HepG2 (cell line): ENCODE data around the gene NEAT1. TPM values are rescaled to one million over a fixed set of nuclear protein-coding genes. Genes with fewer than 3 reads are reported as not detected.
A peak's percentile ranks its signal among the peaks of the same experiment; 100 is the strongest.

Source experiments
- ESRRA ChIP-seq: sonication (generic); formaldehyde crosslinking; IDR thresholded peaks from 2 replicates; pipeline ENCODE4 v1.5.1; 2020; ENCODE audit warnings: mild to moderate bottlenecking, low read depth, missing genetic modification reagents
- NR3C1 ChIP-seq: sonication (generic); formaldehyde crosslinking; IDR thresholded peaks from 2 replicates; pipeline ENCODE4 v1.4.0; 2020; ENCODE audit warnings: missing genetic modification reagents
- TCF12 ChIP-seq, 2 experiments: fragments of 450-650 bp in 1 of 2; sonication (generic) in 1 of 2; formaldehyde crosslinking in 1 of 2; IDR thresholded peaks; 2 replicates each; pipeline versions ENCODE4 v1.6.1 to v1.8.0; 2017 to 2022; ENCODE audit warnings: antibody characterized with exemption in 1 of 2, mild to moderate bottlenecking in 1 of 2, missing genetic modification reagents in 1 of 2, moderate library complexity in 1 of 2
- TEAD2 ChIP-seq: sonication (generic); formaldehyde crosslinking; IDR thresholded peaks from 2 replicates; pipeline ENCODE4 v1.9.0; 2021; ENCODE audit warnings: missing genetic modification reagents
- ZNF431 ChIP-seq: sonication (generic); formaldehyde crosslinking; IDR thresholded peaks from 2 replicates; pipeline ENCODE4 v1.9.0; 2022; ENCODE audit warnings: missing genetic modification reagents, low read depth, mild to moderate bottlenecking, borderline replicate concordance
- polyA plus RNA-seq, 8 experiments: library from polyadenylated mRNA; depleted of rRNA in 3 of 8; stranded (reverse) in 7 of 8; unstranded in 1 of 8; fragments of >200 nt; fragmentation: Illumina TruSeq in 4 of 8; extraction: Trizol in 4 of 8; gene quantifications; 2 replicates each; pipeline versions ENCODE4 v1.2.1 to v1.2.3, GENCODE V29; 2011 to 2016; ENCODE audit warnings: low read depth in 4 of 8, missing spikeins in 1 of 8, mixed read lengths in 1 of 8; ENCODE audit not compliant: insufficient read depth in 1 of 8
- total RNA-seq, 5 experiments: library from RNA; depleted of rRNA; stranded (reverse); fragments of >200 nt; fragmentation: Illumina TruSeq; extraction: Trizol; gene quantifications; 2 replicates each; pipeline ENCODE4 v1.2.3, GENCODE V29; 2016; ENCODE audit warnings: low read depth in 1 of 5
- TF ChIP-seq, protein P1 (sequence below), 2 experiments: sonication (generic) in 1 of 2; formaldehyde crosslinking in 1 of 2; IDR thresholded peaks; 2 replicates each; pipeline versions ENCODE4 v1.6.1 to v1.9.0; 2014 to 2022; ENCODE audit warnings: antibody characterized with exemption in 1 of 2, borderline replicate concordance in 1 of 2, inconsistent platforms in 1 of 2, low read depth in 1 of 2, missing genetic modification reagents in 1 of 2
- TF ChIP-seq, protein P2 (sequence below): sonication (generic); formaldehyde crosslinking; conservative IDR thresholded peaks from 2 replicates; pipeline ENCODE4 v1.8.0; 2022; ENCODE audit warnings: mild to moderate bottlenecking, moderate library complexity, missing genetic modification reagents
- TF ChIP-seq, protein P3 (sequence below): sonication (generic); formaldehyde crosslinking; IDR thresholded peaks from 2 replicates; pipeline ENCODE4 v1.5.1; 2020; ENCODE audit warnings: missing genetic modification reagents, mild to moderate bottlenecking, borderline replicate concordance
- TF ChIP-seq, protein P4 (sequence below): sonication (generic); formaldehyde crosslinking; IDR thresholded peaks from 2 replicates; pipeline ENCODE4 v1.4.0; 2020; ENCODE audit warnings: mild to moderate bottlenecking, low read depth, missing genetic modification reagents

Gene NEAT1
- total and polyA plus RNA-seq, 2 of the 13 experiments (the other 11 are each of a cell fraction or from before 2014, with no cell fraction given) = 20.5 to 41.2 TPM

DNA sequence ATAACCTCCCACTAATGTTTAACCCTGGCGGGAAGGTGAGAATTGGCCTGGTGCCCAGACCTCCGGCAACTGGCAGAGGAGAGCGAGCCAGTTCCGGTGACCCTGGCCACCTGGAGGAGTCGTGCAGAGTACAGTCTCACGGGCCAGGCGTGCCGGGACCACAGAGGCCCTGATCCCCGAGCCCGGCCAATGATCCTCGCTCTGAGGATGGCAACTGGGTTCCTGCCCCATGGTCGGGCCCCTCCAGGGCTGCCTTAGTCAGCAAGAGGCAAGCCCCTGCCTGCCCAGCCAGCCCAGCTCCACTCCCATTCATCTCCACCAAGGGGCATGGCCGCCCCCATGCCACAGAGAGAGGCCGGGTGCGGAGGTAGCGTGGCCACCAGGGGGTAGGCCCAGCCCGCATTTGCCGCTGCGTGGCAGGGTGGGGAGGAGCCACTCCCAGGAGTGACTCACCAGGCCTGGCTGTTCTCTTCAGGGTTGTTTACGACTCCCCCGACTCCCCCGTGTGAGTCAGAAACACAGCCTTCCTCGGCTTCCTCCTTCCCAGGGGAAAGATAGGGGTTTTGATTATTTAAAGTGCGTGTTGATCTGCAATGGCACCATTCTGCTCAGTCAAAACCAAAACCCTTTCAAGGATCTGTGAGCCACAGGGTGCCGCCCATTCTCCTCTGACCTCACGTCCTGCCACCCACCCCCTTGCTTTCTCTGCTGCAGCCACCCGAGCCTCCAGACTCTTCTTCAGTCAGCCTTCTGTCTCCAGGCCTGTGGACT is 40.4 kb upstream of the NEAT1 start, which contains the start of gene SLC25A45 (continued):
- TF ChIP-seq, protein P1, sequence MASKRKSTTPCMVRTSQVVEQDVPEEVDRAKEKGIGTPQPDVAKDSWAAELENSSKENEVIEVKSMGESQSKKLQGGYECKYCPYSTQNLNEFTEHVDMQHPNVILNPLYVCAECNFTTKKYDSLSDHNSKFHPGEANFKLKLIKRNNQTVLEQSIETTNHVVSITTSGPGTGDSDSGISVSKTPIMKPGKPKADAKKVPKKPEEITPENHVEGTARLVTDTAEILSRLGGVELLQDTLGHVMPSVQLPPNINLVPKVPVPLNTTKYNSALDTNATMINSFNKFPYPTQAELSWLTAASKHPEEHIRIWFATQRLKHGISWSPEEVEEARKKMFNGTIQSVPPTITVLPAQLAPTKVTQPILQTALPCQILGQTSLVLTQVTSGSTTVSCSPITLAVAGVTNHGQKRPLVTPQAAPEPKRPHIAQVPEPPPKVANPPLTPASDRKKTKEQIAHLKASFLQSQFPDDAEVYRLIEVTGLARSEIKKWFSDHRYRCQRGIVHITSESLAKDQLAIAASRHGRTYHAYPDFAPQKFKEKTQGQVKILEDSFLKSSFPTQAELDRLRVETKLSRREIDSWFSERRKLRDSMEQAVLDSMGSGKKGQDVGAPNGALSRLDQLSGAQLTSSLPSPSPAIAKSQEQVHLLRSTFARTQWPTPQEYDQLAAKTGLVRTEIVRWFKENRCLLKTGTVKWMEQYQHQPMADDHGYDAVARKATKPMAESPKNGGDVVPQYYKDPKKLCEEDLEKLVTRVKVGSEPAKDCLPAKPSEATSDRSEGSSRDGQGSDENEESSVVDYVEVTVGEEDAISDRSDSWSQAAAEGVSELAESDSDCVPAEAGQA (IDR thresholded peaks at IDR 0.05; ENCODE audit: low read depth) = 0 out of 2 replicates have a peak, but pooled peaks have one; percentile 38
- TF ChIP-seq, protein P1 (CRISPR knock-in tag; IDR thresholded peaks at IDR 0.05; ENCODE audit: borderline replicate concordance) = no peak
- TF ChIP-seq TEAD2 (CRISPR knock-in tag) (no peak), ZNF431 (CRISPR knock-in tag) (no peak), NR3C1 (CRISPR knock-in tag) (no peak), TCF12 (IDR thresholded peaks at IDR 0.05) (no peak), TCF12 (CRISPR knock-in tag; IDR thresholded peaks at IDR 0.05) (peak; percentile 81), ESRRA (peak; percentile 86; the same call in 1 of the 2 replicates)
- TF ChIP-seq, protein P2, sequence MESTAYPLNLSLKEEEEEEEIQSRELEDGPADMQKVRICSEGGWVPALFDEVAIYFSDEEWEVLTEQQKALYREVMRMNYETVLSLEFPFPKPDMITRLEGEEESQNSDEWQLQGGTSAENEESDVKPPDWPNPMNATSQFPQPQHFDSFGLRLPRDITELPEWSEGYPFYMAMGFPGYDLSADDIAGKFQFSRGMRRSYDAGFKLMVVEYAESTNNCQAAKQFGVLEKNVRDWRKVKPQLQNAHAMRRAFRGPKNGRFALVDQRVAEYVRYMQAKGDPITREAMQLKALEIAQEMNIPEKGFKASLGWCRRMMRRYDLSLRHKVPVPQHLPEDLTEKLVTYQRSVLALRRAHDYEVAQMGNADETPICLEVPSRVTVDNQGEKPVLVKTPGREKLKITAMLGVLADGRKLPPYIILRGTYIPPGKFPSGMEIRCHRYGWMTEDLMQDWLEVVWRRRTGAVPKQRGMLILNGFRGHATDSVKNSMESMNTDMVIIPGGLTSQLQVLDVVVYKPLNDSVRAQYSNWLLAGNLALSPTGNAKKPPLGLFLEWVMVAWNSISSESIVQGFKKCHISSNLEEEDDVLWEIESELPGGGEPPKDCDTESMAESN (CRISPR knock-in tag) = peak; percentile 84
- TF ChIP-seq, protein P3, sequence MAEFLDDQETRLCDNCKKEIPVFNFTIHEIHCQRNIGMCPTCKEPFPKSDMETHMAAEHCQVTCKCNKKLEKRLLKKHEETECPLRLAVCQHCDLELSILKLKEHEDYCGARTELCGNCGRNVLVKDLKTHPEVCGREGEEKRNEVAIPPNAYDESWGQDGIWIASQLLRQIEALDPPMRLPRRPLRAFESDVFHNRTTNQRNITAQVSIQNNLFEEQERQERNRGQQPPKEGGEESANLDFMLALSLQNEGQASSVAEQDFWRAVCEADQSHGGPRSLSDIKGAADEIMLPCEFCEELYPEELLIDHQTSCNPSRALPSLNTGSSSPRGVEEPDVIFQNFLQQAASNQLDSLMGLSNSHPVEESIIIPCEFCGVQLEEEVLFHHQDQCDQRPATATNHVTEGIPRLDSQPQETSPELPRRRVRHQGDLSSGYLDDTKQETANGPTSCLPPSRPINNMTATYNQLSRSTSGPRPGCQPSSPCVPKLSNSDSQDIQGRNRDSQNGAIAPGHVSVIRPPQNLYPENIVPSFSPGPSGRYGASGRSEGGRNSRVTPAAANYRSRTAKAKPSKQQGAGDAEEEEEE (CRISPR knock-in tag) = 0 out of 2 replicates have a peak, but pooled peaks have one; percentile 55
- TF ChIP-seq, protein P4, sequence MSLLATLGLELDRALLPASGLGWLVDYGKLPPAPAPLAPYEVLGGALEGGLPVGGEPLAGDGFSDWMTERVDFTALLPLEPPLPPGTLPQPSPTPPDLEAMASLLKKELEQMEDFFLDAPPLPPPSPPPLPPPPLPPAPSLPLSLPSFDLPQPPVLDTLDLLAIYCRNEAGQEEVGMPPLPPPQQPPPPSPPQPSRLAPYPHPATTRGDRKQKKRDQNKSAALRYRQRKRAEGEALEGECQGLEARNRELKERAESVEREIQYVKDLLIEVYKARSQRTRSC = no peak; the same call in 1 of the 2 replicates
